ENCODE data around the gene HOXB6.

Gene HOXB6

GRCh38 chr17:48609759-48610281 lies 5.0 kb upstream of the HOXB6 start:
- no peak for DNase-seq (ENCODE audit: low read depth)

GRCh38 chr17:48609033-48609432 lies 4.2 kb upstream of the HOXB6 start:
- DNase-seq (ENCODE audit: low read depth), result no peak

GRCh38 chr17:48608494-48608834 lies 3.7 kb upstream of the HOXB6 start:
- DNase-seq (ENCODE audit: low read depth), result no peak

GRCh38 chr17:48606892-48607614 lies 2.3 kb upstream of the HOXB6 start:
- DNase-seq (ENCODE audit: low read depth), result no peak

- DNase-seq (ENCODE audit: low read depth), result no peak
Measured at GRCh38 chr17:48605991-48606891, 1.5 kb upstream of the HOXB6 start.

GRCh38 chr17:48605409-48605919 lies 678 bp upstream of the HOXB6 start:
- no peak for DNase-seq (ENCODE audit: low read depth)

- DNase-seq (ENCODE audit: low read depth), result no peak
Measured at GRCh38 chr17:48603959-48604769, 622 bp downstream of the HOXB6 start.

- no peak for DNase-seq (ENCODE audit: low read depth)
Measured at GRCh38 chr17:48601539-48602425, 3.0 kb downstream of the HOXB6 start.

GRCh38 chr17:48601207-48601538 lies 3.6 kb downstream of the HOXB6 start:
- DNase-seq (ENCODE audit: low read depth), result no peak

- DNase-seq (ENCODE audit: low read depth), result no peak
Measured at GRCh38 chr17:48600244-48601098, 4.3 kb downstream of the HOXB6 start.

GRCh38 chr17:48599354-48599753 lies 5.4 kb downstream of the HOXB6 start:
- DNase-seq (ENCODE audit: low read depth), result no peak

- DNase-seq (ENCODE audit: low read depth), result no peak
Measured at GRCh38 chr17:48598736-48599135, 6.0 kb downstream of the HOXB6 start.

- no peak for DNase-seq (ENCODE audit: low read depth)
Measured at GRCh38 chr17:48597778-48598631, 6.8 kb downstream of the HOXB6 start.

GRCh38 chr17:48597528-48597777 lies 7.3 kb downstream of the HOXB6 start:
- no peak for DNase-seq (ENCODE audit: low read depth)

GRCh38 chr17:48596735-48597527 lies 7.9 kb downstream of the HOXB6 start:
- DNase-seq (ENCODE audit: low read depth), result no peak

- DNase-seq (ENCODE audit: low read depth), result no peak
Measured at GRCh38 chr17:48596000-48596734, 8.6 kb downstream of the HOXB6 start.

- no peak for DNase-seq (ENCODE audit: low read depth)
Measured at GRCh38 chr17:48595278-48595999, 9.3 kb downstream of the HOXB6 start.
